GM19324 (cell line): ENCODE results near the gene MFAP4.
A peak's percentile ranks its signal among the peaks of the same experiment; 100 is the strongest.

Experiments
- ATAC-seq: cut with Tn5 transposase; IDR thresholded peaks from one replicate; pipeline ENCODE4 v1.9.1; 2021; ENCODE audit warnings: mild to moderate bottlenecking, moderate library complexity; ENCODE audit not compliant: unreplicated experiment, low FRiP score

Gene MFAP4

DNA sequence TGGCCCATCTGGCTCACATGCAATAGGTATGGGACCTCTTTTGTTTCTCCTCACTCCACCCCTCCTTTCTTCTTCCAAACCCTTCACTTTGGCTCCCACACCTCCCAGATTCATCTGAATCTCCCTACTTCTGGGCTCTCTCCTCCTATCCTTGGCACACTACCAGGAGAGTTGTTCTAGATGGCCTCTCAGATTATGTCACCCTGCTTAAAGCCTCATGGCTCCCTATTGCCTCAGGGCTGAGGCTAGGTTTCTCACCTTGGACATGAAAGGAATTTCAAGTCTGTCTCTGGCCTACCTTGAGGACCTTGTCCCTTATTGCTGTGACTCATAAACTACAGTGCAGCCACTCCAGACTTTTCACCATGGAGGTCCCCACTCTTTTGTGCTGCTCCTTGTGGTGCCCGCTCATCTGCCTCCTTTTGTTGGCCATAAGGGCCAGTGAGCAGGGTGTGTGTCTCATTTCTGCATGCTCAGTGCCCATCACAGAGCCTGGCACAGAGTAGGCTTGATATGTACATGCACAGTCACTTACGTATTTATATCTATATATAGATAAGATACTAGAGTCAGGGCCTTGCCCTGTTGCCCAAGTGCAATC lies 1.0 kb upstream of the MFAP4 start:
- no peak for ATAC-seq

DNA sequence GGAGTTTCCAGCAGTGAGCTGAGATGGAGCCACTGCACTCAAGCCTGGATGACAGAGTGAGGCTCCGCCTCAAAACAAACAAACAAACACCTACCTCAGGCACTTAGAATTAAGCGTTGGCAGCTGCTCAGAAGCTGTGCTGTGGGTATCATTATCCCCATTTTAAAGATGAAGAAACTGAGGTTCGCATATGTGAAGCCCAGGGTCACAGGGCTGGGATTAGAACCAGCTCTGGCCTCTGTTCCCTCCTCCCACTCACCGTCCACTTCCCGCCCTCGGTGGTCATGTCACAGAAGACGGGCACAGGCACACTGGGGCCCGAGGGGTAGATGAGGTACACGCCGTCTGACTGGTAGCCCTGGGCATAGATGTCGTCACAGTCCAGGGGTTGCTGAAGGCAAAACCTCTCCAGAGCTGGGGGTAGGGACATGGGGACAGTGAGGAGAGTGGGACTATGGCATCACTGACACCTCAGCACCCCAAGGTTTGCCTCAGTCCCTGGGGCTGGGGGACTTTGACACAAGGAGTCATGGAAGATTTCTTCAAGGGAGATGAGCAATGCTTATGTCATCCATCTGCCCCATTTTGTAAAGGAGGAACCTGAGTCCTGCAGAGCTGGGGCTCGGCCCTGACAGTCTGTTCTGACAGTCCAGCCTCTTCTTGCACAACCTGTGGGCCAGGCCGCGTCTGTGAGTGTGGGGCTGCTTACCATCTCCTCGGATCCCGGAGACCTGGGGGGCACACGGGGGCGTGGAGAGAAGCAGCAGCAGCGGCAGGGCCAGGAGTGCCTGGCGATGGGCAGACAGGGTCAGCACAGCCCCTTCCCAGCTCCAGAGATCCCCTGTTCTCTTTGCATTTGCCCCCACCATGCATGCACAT lies 700 bp downstream of the MFAP4 start:
- ATAC-seq = no peak

DNA sequence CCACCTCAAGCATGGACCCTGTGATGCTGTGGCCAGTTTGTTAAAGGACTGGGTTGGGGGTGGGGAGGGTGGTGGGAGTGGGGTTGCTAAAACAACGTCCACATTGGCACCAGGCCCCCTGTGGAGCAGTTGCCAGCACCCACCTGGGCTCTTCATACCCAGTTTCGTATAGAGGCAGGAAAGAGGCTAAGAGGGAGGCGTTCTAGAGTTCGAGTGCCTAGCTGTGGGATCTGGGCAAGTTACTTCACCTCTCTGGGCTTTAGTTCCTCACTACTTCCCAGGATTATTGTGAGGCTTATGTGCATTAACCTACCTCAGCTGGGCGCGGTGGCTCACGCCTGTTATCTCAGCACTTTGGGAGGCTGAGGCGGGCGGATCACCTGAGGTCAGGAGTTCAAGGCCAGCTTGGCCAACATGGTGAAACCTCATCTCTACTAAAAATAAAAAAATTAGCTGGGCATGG lies 1.4 kb downstream of the MFAP4 start:
- ATAC-seq = no peak

DNA sequence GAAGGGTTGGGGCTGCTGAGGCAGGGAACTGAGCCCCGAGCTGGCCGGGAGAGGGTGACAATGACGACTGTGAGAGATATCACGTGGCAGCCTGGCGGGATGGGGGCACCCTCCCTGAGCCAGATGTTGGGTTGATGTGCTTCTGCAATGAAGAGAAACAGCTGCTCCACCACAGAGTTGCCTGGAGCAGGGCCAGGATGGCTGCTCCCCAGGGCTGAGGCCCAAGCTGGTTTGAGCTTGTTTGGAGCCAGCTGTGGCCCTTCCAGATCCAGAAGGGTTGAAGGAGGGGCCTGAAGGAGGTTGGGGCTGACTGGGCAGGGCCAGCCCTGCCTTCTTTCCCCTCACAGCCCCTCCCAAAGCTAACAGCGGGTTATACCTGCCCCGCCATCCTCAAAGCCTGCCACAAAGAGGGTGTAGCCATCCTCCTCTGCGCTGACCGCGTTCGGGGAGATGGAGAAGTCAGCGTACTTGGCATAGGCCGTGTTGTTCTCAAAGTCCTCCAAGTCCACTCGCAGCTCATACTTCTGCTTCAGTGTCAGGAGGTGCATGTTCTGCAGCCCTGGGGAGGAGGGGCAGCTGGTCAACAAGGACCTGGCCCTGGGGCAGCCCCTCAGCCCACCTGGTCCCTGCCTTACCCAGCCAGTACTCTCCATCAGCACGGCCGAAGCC lies 2.1 kb downstream of the MFAP4 start:
- no peak for ATAC-seq

DNA sequence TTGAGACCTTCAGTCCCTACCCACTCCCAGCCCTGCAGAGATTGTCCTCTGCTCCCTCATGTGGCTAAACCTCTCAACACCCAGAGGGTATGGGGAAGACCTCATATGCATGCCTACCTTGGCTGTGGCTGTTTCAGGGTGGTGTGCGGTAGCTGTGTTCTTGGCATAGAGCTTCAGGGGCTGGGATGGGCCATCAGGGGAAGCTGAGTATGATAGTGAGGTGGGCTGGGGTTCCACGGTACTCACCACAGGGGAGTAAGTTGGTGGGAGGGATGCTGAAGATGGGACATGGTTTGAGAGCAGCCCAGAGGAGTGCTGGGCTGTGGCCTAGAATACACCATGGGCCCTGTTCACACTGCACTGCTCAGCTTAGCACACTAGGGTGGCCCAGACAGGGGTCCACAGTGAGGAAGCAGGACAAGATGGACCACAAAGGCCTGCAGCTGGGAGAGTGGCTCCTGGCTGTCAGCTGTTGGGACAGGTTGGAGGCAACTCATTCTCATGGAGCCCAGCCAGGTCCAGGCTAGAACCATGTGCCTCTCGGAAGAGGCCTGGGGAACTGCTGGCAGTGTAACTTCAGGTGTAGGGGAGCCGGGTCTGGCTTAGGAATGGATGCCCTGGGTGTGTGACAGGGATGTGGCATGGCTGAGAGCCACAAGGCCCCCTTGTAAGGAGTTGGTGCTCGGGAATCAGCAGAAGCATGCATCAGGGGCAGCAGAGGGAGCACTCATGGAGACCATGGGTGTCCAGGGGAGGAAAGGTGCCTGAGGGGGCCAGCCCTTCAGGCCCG lies 3.1 kb downstream of the MFAP4 start:
- ATAC-seq = no peak

DNA sequence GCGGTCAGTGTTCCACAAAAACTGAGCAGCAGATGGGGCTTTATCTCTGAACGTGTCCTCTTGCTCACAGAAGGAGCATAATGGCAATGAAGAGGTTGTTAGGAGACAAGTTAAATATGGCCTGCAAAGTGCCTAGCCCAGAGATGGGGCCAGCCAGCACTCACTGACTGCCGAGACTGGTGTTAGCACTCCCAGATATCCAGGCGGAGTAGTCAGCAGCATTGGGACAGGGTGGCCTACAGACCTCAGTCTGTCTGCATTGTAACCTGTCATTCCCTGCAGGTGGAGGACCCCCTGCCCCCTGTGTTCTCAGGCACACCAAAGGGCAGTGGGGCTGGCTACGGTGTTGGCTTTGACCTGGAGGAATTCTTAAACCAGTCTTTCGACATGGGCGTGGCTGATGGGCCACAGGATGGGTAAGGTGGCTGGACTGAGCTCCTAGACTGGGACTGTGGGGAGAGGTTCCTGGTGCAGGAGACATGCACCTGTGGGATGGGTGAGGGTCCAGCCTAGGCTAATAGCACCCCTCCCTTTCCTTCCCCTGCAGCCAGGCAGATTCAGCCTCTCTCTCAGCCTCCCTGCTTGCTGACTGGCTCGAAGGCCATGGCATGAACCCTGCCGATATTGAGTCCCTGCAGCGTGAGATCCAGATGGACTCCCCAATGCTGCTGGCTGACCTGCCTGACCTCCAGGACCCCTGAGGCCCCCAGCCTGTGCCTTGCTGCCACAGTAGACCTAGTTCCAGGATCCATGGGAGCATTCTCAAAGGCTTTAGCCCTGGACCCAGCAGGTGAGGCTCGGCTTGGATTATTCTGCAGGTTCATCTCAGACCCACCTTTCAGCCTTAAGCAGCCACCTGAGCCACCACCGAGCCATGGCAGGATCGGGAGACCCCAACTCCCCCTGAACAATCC lies 4.2 kb downstream of the MFAP4 start:
- ATAC-seq = no peak

DNA sequence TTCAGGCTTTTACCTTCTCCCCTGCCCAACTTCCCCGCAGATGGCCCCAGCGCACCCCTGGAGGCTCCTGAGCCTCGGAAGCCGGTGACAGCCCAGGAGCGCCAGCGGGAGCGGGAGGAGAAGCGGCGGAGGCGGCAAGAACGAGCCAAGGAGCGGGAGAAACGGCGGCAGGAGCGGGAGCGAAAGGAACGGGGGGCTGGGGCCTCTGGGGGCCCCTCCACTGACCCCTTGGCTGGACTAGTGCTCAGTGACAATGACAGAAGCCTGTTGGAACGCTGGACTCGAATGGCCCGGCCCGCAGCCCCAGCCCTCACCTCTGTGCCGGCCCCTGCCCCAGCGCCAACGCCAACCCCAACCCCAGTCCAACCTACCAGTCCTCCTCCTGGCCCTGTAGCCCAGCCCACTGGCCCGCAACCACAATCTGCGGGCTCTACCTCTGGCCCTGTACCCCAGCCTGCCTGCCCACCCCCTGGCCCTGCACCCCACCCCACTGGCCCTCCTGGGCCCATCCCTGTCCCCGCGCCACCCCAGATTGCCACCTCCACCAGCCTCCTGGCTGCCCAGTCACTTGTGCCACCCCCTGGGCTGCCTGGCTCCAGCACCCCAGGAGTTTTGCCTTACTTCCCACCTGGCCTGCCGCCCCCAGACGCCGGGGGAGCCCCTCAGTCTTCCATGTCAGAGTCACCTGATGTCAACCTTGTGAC lies 5.1 kb downstream of the MFAP4 start:
- no peak for ATAC-seq

DNA sequence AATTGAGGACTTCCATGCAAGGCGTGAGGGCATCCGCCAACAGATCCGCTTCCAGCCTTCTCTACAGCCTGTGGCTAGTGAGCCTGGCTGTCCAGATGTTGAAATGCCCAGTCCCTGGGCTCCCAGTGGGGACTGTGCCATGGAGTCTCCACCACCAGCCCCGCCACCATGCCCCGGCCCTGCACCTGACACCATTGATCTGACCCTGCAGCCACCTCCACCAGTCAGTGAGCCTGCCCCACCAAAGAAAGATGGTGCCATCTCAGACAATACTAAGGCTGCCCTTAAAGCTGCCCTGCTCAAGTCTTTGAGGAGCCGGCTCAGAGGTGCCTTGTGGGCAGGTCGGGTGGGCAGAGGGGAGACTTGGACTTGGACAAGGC lies 5.6 kb downstream of the MFAP4 start:
- ATAC-seq = no peak

DNA sequence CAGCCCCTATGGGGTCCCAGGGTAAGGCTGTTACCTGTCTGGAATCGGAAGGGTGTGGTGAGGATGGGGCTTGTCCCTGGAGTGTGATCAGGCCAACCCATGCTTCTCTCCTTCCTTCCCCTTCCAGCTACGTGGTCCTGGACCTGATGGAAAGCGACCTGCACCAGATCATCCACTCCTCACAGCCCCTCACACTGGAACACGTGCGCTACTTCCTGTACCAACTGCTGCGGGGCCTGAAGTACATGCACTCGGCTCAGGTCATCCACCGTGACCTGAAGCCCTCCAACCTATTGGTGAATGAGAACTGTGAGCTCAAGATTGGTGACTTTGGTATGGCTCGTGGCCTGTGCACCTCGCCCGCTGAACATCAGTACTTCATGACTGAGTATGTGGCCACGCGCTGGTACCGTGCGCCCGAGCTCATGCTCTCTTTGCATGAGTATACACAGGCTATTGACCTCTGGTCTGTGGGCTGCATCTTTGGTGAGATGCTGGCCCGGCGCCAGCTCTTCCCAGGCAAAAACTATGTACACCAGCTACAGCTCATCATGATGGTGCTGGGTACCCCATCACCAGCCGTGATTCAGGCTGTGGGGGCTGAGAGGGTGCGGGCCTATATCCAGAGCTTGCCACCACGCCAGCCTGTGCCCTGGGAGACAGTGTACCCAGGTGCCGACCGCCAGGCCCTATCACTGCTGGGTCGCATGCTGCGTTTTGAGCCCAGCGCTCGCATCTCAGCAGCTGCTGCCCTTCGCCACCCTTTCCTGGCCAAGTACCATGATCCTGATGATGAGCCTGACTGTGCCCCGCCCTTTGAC lies 6.3 kb downstream of the MFAP4 start:
- ATAC-seq = no peak

DNA sequence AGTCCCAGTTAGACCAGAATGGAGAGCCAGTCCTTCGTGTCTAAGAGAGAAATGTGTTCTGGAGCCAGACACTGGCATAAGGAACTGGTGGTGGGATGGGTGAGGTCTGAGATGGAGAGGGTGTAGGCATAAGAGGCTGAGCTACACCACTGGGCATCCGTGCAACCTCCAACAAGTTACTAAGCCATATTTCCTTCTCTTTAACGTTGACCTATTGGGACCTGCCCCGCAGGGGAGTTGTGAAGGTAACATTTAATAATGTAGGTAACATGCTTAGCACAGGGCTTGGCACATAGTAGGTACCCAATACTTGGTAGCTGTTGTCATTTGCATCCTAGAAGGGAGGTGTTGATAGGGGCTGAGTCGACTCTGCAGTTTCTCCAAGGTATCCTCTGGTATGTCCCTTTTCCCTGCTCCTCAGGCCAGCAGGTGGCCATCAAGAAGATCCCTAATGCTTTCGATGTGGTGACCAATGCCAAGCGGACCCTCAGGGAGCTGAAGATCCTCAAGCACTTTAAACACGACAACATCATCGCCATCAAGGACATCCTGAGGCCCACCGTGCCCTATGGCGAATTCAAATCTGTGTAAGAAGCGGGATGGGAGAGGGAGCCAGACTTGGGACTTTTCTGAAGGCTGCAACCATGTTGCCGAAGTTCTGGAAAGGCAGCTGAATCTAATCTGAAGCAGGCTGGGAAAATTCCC lies 7.5 kb downstream of the MFAP4 start:
- ATAC-seq = no peak

DNA sequence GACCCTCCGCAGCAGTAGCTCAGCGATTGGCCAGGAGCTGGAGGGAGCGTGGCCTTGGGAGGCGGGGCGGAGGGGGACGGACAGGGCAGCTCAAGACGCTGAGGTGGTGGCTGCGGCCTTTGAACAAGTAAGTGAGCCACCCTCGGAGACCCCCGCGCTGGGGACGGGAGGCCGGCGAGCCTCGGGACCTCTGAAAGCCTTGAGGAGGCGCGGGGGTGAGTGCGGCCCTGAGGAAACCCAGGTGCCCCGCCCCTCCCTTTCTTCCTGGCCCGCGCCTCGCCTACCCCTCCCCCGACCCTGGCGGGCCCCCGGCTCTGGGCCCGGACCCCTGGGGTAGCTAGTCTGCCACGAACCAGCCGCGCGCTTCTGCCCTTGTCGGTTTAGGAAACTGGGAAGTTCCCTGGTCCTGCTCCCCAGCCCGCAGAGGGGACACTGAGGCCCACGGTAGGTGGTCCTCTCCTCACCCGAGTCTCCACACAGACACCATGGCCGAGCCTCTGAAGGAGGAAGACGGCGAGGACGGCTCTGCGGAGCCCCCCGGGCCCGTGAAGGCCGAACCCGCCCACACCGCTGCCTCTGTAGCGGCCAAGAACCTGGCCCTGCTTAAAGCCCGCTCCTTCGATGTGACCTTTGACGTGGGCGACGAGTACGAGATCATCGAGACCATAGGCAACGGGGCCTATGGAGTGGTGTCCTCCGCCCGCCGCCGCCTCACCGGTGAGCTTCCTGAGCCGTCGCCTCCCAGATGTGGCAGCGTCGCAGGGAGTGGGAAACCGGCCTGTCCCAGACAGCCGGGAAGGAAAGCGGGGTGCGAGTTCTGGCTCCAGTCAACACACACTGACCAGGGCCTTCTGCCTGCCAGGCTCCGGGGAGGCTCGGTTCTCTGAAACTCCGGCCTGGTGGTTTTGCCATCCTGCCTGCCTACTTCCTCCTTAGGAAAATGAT lies 8.3 kb downstream of the MFAP4 start, which contains the start of gene MAPK7:
MAPK7 (plus strand) TSS at position 83 of the 945 bp plus-strand sequence; CDS start at position 486, 403 bp downstream.
- ATAC-seq = peak; percentile 2

DNA sequence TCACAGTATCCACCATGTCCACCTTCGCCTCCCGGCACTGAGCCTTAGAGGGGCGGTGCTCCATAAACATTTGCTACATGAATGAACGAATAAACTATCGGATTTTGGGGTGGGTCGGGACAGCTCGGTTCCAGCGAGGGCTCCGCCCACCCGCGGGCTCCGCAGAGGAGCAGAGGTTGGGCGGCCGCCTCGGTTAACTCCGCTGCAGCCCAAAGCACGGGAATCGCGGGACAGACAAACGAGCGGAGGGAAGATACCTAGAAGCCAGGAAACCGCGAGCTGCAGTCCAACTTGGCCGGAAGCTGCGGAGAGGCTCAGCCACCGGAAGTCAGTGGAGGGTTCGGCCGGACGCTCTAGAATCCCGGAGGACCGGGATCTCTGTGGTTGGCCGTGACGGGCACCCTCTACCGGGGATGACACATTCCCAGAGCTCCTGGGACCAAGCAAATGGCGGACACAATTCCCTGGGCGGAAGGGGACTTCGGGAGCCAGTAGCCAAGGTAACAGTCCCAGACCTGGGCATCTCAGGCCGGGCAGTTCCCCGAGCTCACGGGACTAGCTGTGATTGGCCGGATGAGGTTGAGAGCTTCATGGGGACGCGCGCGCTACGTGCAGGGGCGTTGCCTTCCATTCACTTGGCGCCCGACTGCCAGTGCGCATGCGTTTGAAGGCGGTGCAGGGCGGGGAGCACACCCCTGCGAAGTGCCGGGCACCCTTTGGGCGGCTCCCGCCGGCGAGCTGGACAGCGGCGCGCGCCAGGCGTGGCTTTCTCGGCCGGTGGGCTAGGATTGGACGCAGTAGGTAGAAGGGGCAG lies 9.2 kb downstream of the MFAP4 start:
- peak; percentile 95 for ATAC-seq

DNA sequence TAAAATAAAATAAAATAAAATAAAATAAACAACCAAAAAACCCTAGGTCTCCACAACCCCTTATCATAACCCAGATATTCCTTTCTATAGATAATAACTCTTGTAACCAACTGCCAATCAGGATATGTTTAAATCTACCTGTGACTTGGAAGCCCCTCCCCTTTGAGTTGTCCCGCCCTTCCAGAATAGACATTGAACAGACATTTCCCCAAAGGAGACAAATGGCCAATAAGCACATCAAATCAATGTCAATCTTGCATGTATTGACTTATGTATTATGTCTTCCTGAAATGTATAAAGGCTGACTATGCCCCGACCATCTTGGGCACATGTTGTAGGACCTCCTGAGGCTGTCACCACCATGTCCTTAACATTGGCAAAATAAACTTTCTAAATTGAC lies 10.2 kb downstream of the MFAP4 start:
- no peak for ATAC-seq

DNA sequence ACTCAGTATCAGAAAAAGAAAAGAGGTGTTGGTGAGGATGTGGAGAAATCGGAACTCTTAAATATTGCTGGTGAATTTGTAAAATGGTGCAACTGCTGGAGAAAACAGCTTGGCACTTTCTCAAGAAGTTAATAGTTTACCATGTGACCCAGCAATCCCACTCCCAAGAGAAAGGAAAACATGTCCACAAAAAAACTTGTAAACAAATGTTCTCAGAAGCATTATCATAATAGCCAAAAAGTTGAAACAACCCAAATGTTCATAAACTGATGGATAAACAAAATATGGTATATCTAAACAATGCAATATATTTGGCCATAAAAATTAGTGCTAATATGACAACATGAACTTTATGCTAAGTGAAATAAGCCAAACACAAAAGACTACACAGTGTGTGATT lies 11.3 kb downstream of the MFAP4 start:
- no peak for ATAC-seq

DNA sequence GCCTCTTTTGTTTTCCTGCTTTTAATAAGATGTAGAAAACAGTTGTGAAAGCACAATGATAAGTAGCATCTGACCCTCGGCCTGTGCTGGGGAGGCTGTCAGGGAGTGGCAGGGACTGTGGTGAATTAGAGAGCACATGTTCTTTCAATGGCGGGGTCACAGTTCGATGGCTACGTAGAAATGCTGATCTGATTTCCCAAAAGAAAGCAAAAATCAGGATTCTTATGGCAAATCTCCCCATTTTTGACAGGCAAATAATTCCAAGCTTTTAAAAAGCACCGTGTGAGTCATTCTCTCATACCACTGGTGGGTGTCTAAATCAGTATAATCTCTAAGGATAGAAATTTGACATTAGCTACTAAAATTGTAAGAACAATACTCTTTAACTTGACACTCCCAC lies 12.9 kb downstream of the MFAP4 start:
- no peak for ATAC-seq
